GM18505 (cell line): Measurements from ENCODE around the gene PDHX.
"Not testable (repeated sequence)": the region's sequence is repeated elsewhere in the genome, so short reads cannot be mapped to it uniquely, and the experiment has no call there.

Experiments
- ATAC-seq: cut with Tn5 transposase; IDR thresholded peaks from one replicate; pipeline ENCODE4 v1.9.1; 2021; ENCODE audit not compliant: unreplicated experiment
- POLR2A ChIP-seq: IDR thresholded peaks from 4 replicates; pipeline ENCODE4 v1.6.1; 2011; ENCODE audit warnings: borderline replicate concordance; ENCODE audit not compliant: insufficient read depth, insufficient read length; ENCODE audit errors: extremely low read depth

The PDHX gene

GRCh38 chr11:34897171-34897870 lies 19.1 kb upstream of the PDHX start:
- no peak for TF ChIP-seq POLR2A
- no peak for ATAC-seq

- no peak for TF ChIP-seq POLR2A
- ATAC-seq, result no peak
Observed at GRCh38 chr11:34898474-34898873, 17.9 kb upstream of the PDHX start.

- ATAC-seq, result no peak
- no peak for TF ChIP-seq POLR2A
Observed at GRCh38 chr11:34899633-34900016, 16.8 kb upstream of the PDHX start.

DNA sequence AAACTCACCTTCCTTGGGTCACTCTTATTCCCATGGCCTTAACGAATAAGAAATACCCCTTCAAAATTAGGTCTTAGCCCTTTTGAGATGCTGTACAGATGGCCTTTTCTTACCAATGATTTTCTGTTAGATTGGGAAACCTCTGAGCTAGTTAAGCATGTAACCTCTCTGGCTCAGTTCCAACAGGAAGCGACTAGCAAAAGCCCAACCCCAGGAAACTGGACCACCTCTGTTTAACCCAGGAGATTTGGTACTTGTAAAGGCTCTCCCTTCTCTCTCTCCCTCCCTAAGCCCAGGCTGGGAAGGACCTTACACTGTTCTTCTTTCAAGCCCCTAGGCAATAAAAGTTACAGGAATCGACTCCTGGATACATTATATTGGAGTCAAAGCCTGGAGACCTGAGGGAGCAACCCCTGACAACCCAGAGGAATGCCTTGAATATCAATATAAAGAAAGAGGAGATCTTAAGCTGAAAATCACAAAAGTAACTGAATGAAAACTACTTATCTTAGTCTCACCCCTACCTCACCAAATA lies 11.9 kb upstream of the PDHX start:
- TF ChIP-seq POLR2A, result no peak
- ATAC-seq, result no peak

GRCh38 chr11:34905666-34906065 lies 10.8 kb upstream of the PDHX start:
- ATAC-seq, result no peak
- TF ChIP-seq POLR2A, result no peak

DNA sequence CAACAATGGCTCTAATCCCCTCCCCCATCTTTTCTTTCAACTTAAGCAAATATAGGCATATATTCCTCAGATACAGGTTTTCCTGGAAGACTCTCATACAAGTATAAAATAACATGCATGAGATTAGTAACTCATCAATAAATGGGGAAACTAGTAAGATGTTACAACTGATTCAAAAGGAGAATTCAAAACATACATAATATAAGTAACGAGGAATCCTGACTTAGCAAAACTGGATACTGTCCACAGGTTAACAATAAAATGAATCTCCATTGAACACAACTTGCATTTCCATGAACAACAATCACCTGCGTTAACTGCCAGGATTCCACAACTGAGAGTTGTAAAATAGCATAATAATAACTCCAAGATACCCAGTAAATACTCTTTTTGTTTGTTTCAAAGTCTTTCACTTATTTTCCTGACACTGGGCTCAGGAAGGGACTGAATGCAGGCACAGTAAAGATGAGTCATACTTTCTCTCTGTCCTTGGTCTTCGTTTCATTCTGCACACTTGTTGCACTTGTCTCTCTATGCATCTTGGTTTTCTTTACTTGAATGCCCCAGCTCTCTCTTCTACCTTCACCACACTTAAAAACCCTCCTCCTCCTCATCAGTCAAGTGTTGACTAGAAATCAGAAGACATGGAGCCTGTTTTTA lies 8.4 kb upstream of the PDHX start:
- no peak for TF ChIP-seq POLR2A
- peak; percentile 62 for ATAC-seq

- no peak for ATAC-seq
Observed at GRCh38 chr11:34909415-34909814, 7.0 kb upstream of the PDHX start.

GRCh38 chr11:34909955-34910354 lies 6.5 kb upstream of the PDHX start:
- TF ChIP-seq POLR2A, result no peak
- no peak for ATAC-seq

More at GRCh38 chr11:34909415-34909814, 7.0 kb upstream of the PDHX start:
- no peak for TF ChIP-seq POLR2A

DNA sequence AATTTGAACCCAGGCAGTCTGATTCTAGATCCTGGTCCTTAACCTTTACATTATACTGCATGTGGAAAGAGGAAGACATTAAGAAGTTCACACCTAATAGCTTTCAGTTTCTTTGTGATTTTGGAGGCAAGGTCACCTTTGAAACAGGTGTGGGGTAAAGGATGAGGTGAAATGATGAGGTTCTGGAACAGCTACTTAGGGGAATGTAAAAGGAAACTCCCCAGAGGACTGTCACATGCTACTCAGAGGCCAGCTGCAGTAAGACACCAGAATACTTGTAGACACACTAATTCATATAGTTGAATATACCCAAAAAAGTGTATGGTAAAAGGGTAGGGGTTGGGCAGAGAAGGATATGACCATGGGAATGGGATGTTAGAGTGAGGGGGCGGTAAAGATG lies 5.6 kb upstream of the PDHX start:
- TF ChIP-seq POLR2A, result no peak
- ATAC-seq, result no peak

GRCh38 chr11:34911676-34912075 lies 4.7 kb upstream of the PDHX start:
- ATAC-seq, result no peak
- no peak for TF ChIP-seq POLR2A

GRCh38 chr11:34913556-34913955 lies 2.9 kb upstream of the PDHX start:
- not testable (repeated sequence) for ATAC-seq

GRCh38 chr11:34915136-34916014 lies 1.0 kb upstream of the PDHX start:
- ATAC-seq, result peak; percentile 2
- no peak for TF ChIP-seq POLR2A
